NCI-H82 (cell line): Measurements from ENCODE around the gene ZNF407.
A peak's percentile ranks its signal among the peaks of the same experiment; 100 is the strongest.
"Not testable (repeated sequence)": the region's sequence is repeated elsewhere in the genome, so short reads cannot be mapped to it uniquely, and the experiment has no call there.

Experiments used
- DNase-seq: peaks from one replicate; lab custom pipeline; 2025; lab: John Stamatoyannopoulos, UW

The ZNF407 gene

GRCh38 chr18:74967979-74968378 lies 370.3 kb downstream of the ZNF407 start:
- DNase-seq: no peak

DNA sequence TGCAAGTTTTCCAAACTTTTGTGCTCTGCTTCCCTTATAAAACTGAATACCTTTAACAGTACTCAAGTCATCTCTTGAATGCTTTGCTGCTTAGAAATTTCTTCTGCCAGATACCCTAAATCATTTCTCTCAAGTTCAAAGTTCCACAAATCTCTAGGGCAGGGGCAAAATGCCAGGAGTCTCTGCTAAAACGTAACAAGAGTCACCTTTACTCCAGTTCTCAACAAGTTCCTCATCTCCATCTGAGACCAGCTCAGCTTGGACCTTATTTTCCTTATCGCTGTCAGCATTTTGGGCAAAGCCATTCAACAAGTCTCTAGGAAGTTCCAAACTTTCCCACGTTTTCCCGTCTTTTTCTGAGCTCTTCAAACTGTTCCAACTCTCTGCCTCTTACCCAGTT lies 373.7 kb downstream of the ZNF407 start:
- not testable (repeated sequence) for DNase-seq

DNA sequence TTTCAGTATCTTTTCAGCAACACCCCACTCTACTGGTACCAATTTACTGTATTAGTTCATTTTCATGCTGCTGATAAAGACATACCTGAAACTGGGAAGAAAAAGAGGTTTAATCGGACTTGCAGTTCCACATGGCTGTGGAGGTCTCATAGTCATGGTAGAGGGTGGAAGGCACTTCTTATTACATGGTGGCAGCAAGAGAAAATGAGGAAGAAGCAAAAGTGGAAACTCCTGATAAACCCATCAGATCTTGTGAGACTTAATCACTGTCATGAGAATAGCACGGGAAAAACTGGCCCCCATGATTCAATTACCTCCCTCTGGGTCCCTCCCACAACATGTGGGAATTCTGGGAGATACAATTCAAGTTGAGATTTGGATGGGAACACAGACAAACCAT lies 374.1 kb downstream of the ZNF407 start:
- not testable (repeated sequence) for DNase-seq

DNA sequence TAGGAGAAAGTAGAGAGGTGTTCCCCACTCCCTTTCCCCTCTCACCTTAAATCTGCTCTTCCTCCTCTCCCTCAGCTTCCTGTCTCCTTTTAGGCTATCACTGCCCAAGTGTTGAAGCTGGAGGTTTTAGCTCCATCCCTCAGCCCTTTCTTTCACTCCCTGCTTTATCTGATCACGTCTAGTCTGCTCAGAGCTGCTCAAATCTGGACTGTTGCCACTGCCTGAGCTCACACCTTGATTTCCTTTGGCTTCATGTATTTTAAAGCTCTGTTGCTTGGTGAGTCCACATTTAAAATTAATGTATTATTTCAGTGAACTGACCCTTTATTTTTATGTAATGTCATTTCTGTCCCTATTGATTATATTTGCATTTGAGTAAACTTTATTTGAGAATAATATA lies 374.7 kb downstream of the ZNF407 start:
- DNase-seq: no peak

DNA sequence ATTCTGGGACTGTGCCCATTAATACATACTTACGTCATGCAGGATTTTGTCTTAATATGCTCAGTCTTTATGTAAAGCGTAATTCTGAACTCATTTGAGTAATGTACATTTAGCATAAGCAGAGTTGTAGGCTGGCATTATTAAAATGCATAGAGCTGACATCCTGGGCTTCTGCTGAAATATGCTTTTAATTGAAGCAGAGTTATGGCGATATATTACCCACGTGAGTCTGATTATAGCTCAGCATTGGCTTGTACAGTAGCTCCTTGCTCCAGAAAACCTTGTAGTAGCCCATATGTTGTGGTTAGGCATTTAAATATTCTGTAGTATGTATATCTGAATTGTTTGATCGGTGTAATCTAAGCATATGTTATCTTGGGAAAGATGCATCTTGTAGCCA lies 377.3 kb downstream of the ZNF407 start:
- DNase-seq: no peak

DNA sequence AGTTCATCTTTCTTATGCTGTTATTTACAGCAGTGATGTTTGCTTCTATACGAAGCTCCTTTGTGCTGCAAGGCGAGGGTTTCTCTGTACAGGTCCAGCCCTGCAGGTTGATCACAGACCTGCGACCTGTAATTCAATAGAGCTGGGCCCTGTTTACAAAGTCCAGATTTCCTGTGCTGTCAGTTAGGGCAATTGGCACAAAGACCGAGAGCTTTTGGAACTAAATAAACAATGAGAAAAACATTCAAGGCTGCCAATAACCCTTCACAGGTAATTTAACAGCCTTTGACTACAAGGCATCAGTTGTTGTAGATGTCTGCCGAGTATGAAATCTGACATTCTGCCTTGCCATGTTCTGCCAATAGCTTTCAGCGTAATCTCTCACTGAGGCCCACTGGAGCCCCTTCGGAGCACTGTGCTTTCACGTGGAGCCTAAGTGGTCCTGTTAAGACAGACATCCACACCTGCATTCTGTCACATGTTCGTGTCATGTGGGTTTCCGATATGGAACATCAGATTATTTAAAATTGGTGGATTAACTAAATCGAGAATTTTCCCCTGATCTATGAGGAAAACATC lies 378.8 kb downstream of the ZNF407 start:
- DNase-seq: no peak

- DNase-seq: no peak
These were observed 379.4 kb downstream of the ZNF407 start for GRCh38 chr18:74977041-74977440.

GRCh38 chr18:74980669-74981068 lies 383.0 kb downstream of the ZNF407 start:
- DNase-seq: no peak

GRCh38 chr18:74981476-74981875 lies 383.8 kb downstream of the ZNF407 start:
- no peak for DNase-seq

DNA sequence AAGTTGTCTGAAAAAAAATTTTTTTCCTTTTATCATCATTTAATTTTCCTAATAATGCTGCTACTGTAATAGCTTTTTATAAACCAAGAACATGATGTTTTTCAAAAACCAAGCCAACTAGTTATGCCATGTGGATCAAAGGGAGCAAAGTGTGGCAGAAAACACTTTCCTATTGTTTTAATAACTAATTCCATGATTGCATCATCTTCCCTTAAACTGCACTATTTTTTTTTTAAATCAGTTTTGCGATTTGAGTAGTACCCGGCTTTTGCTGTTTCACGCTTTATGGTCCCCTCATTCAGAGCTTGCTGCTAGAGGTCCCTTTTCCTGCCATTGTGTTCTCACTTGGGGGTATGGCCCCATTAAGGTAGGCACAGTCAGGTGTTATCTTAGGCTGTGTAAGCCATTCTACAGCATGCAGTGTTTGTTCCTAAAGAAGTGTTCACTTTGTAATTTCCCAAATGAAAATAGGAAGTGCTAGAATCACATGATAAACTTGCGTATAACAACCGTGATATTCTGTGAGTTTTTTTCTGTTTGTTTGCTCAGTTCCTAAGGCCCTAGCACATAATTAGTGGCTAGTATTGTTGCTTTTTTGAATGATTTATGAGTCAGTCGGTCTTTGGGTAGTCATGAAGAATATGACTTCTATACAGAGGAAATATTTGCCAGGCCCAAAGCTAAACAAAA lies 385.4 kb downstream of the ZNF407 start:
- DNase-seq: no peak

- DNase-seq: no peak
These were observed 391.5 kb downstream of the ZNF407 start for GRCh38 chr18:74989134-74989533.

DNA sequence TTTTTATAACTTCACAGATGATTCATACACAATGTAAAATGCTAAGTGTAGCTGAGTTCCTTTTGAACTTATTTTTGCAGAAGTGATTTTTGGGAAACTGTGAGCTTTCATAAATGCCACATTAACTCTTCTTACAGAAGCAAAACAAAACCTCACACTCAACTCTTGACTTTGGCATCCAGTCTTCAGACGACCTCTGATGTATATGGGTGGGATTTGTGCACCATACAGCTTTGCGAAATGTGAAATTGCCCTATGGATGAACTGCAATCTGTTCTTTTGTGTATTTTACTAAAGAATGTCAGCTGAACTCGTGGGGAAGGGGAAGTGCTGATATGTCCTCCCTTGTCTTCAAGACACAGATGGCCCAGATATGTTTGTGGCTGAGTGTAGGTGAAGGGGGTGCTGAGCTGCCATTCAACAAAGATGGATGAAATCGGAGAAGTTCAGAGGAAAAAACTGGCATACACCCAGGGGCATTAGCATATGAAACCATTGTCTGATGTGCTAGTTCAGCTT lies 393.0 kb downstream of the ZNF407 start:
- no peak for DNase-seq

GRCh38 chr18:74994502-74995418 lies 397.1 kb downstream of the ZNF407 start:
- DNase-seq: no peak

DNA sequence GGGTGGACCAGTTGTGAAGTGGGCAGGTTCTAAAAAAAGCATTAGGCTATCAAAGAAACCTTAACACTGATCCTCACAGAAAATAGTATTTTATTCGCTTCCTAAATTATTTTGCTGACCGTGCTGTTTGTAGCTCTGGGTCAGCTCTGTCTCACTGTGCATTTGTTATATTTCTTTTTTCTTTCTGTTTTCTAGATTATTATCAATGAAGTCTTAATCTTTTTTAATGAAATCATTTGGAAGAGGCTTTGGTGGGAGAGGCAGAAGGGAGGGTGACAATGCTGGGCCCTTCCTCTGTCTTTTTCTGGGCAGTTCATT lies 397.7 kb downstream of the ZNF407 start:
- no peak for DNase-seq

DNA sequence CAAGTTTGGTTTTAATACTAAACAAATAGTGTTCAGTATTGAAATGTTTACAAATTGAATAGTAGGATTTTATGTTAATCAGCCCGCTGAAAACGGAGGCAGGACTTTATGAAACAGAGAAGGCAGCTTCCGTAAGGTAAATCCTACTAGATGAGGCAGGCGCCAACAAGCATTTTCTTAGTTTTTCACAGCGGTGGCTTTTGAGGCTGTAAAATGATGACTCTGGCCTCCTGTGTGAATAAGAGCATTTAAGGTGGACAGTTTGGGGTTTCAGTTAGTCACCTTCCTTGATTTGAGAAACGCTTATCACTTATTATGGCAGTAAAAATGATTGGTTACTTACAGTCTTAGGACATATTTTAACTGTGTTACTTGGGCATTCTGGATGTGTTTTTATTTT lies 398.4 kb downstream of the ZNF407 start:
- no peak for DNase-seq

GRCh38 chr18:74996996-74997395 lies 399.3 kb downstream of the ZNF407 start:
- DNase-seq: no peak

DNA sequence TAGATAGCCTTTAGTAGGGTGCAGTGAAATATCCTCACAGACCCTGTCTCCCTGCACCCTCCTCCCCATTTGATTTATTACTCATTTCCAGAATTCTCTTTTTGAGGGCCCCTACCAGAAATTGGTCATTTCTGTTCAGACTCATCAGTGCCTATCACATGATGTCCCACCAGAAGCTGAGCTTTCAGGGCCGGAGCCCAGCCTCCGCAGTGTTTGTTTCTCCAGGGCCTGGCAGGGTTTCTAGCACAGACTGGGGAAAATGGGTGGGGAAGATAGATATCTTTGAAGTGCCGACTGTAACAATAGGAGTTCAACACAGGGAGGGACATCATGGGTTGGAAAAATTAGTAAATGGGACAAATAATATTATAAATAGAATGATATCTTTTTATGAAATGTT lies 403.2 kb downstream of the ZNF407 start:
- DNase-seq: no peak

GRCh38 chr18:75003039-75003438 lies 405.4 kb downstream of the ZNF407 start:
- DNase-seq: no peak

GRCh38 chr18:75003764-75004690 lies 406.4 kb downstream of the ZNF407 start:
- DNase-seq: peak; percentile 35

- no peak for DNase-seq
These were observed 408.0 kb downstream of the ZNF407 start for GRCh38 chr18:75005626-75006025.

- no peak for DNase-seq
These were observed 410.5 kb downstream of the ZNF407 start for GRCh38 chr18:75008186-75008585.

- DNase-seq: no peak
These were observed 411.6 kb downstream of the ZNF407 start for GRCh38 chr18:75009296-75009695.
